HepG2 (cell line): ENCODE measurements around the gene SPX. TPM values are rescaled to one million over a fixed set of nuclear protein-coding genes. Genes with fewer than 3 reads are reported as not detected.

Experiments
- CBFB ChIP-seq: sonication (generic); formaldehyde crosslinking; IDR thresholded peaks from 2 replicates; pipeline ENCODE4 v1.4.0; 2020; ENCODE audit warnings: missing genetic modification reagents
- CREB1 ChIP-seq, 2 experiments: fragments of 450-650 bp in 1 of 2; IDR thresholded peaks; 2 replicates each; pipeline ENCODE4 v1.6.1; 2016 to 2017; ENCODE audit warnings: control low read depth in 1 of 2, mild to moderate bottlenecking in 1 of 2, missing compliant biosample characterization in 1 of 2, missing genetic modification characterization in 1 of 2
- MXI1 ChIP-seq: IDR thresholded peaks from 3 replicates; pipeline ENCODE4 v1.6.1; 2012; ENCODE audit warnings: low read depth, low read length, inconsistent platforms, borderline replicate concordance
- MYC ChIP-seq: sonication (generic); formaldehyde crosslinking; IDR thresholded peaks from 2 replicates; pipeline ENCODE4 v1.9.0; 2021; ENCODE audit warnings: missing genetic modification reagents, borderline replicate concordance
- MZF1 ChIP-seq: sonication (generic); formaldehyde crosslinking; IDR thresholded peaks from 2 replicates; pipeline ENCODE4 v1.8.1; 2023; ENCODE audit warnings: mild to moderate bottlenecking, missing genetic modification reagents, borderline replicate concordance
- SMARCE1 ChIP-seq: fragments of 450-650 bp; IDR thresholded peaks from 2 replicates; pipeline ENCODE4 v1.6.1; 2017; ENCODE audit warnings: borderline replicate concordance
- SOX6 ChIP-seq, 2 experiments: fragments of 450-650 bp in 1 of 2; sonication (generic) in 1 of 2; formaldehyde crosslinking in 1 of 2; IDR thresholded peaks; 2 replicates each; pipeline versions ENCODE4 v1.4.0 to v1.6.1; 2017 to 2020; ENCODE audit warnings: antibody characterized with exemption in 1 of 2, mild to moderate bottlenecking in 1 of 2, missing genetic modification reagents in 1 of 2
- STAT5B ChIP-seq: sonication (generic); formaldehyde crosslinking; IDR thresholded peaks from 2 replicates; pipeline ENCODE4 v1.4.0; 2020; ENCODE audit warnings: missing genetic modification reagents
- YY1 ChIP-seq: IDR thresholded peaks from 2 replicates; pipeline ENCODE4 v1.6.1; 2011; ENCODE audit warnings: low read length, low read depth, moderate library complexity, mild to moderate bottlenecking; ENCODE audit not compliant: insufficient read depth, insufficient replicate concordance
- ZBTB3 ChIP-seq: sonication (generic); formaldehyde crosslinking; IDR thresholded peaks from 2 replicates; pipeline ENCODE4 v1.4.0; 2020; ENCODE audit warnings: low read depth, mild to moderate bottlenecking, moderate library complexity, missing genetic modification reagents, borderline replicate concordance
- ZBTB49 ChIP-seq: sonication (generic); formaldehyde crosslinking; IDR thresholded peaks from 2 replicates; pipeline ENCODE4 v1.4.0; 2020; ENCODE audit warnings: missing genetic modification reagents, borderline replicate concordance
- ZNF274 ChIP-seq: sonication (generic); formaldehyde crosslinking; IDR thresholded peaks from 2 replicates; pipeline ENCODE4 v1.5.1; 2020; ENCODE audit warnings: mild to moderate bottlenecking, missing genetic modification reagents
- ZNF329 ChIP-seq: sonication (generic); formaldehyde crosslinking; IDR thresholded peaks from 2 replicates; pipeline ENCODE4 v1.9.0; 2021; ENCODE audit warnings: low read depth, mild to moderate bottlenecking, missing genetic modification reagents
- ZNF414 ChIP-seq: sonication (generic); formaldehyde crosslinking; IDR thresholded peaks from 2 replicates; pipeline ENCODE4 v1.5.0; 2020; ENCODE audit warnings: missing genetic modification reagents
- ZNF446 ChIP-seq: sonication (generic); formaldehyde crosslinking; IDR thresholded peaks from 2 replicates; pipeline ENCODE4 v1.5.0; 2020; ENCODE audit warnings: mild to moderate bottlenecking, missing genetic modification reagents
- ZNF557 ChIP-seq: sonication (generic); formaldehyde crosslinking; IDR thresholded peaks from 2 replicates; pipeline ENCODE4 v1.4.0; 2020; ENCODE audit warnings: missing genetic modification reagents
- ZNF800 ChIP-seq: sonication (generic); formaldehyde crosslinking; IDR thresholded peaks from 2 replicates; pipeline ENCODE4 v1.4.0; 2020; ENCODE audit warnings: missing genetic modification reagents
- ZNF883 ChIP-seq: sonication (generic); formaldehyde crosslinking; IDR thresholded peaks from 2 replicates; pipeline ENCODE4 v1.5.1; 2020; ENCODE audit warnings: mild to moderate bottlenecking, missing genetic modification reagents; ENCODE audit errors: not compliant biosample characterization
- polyA plus RNA-seq, 8 experiments: library from polyadenylated mRNA; depleted of rRNA in 3 of 8; stranded (reverse) in 7 of 8; unstranded in 1 of 8; fragments of >200 nt; fragmentation: Illumina TruSeq in 4 of 8; extraction: Trizol in 4 of 8; gene quantifications; 2 replicates each; pipeline versions ENCODE4 v1.2.1 to v1.2.3, GENCODE V29; 2011 to 2016; ENCODE audit warnings: low read depth in 4 of 8, missing spikeins in 1 of 8, mixed read lengths in 1 of 8; ENCODE audit not compliant: insufficient read depth in 1 of 8
- total RNA-seq, 5 experiments: library from RNA; depleted of rRNA; stranded (reverse); fragments of >200 nt; fragmentation: Illumina TruSeq; extraction: Trizol; gene quantifications; 2 replicates each; pipeline ENCODE4 v1.2.3, GENCODE V29; 2016; ENCODE audit warnings: low read depth in 1 of 5
- TF ChIP-seq, protein P1 (sequence below): sonication (generic); formaldehyde crosslinking; IDR thresholded peaks from 2 replicates; pipeline ENCODE4 v1.9.0; 2021; ENCODE audit warnings: missing genetic modification reagents, borderline replicate concordance

The SPX gene
- total and polyA plus RNA-seq, 2 of the 13 experiments (the other 11 are each of a cell fraction or from before 2014, with no cell fraction given): 0.07 to 0.16 TPM

GRCh38 chr12:21501258-21502163 is 24.6 kb upstream of the SPX start, which contains the start of the genes GOLT1B and RECQL (continued):
- TF ChIP-seq, protein P1, sequence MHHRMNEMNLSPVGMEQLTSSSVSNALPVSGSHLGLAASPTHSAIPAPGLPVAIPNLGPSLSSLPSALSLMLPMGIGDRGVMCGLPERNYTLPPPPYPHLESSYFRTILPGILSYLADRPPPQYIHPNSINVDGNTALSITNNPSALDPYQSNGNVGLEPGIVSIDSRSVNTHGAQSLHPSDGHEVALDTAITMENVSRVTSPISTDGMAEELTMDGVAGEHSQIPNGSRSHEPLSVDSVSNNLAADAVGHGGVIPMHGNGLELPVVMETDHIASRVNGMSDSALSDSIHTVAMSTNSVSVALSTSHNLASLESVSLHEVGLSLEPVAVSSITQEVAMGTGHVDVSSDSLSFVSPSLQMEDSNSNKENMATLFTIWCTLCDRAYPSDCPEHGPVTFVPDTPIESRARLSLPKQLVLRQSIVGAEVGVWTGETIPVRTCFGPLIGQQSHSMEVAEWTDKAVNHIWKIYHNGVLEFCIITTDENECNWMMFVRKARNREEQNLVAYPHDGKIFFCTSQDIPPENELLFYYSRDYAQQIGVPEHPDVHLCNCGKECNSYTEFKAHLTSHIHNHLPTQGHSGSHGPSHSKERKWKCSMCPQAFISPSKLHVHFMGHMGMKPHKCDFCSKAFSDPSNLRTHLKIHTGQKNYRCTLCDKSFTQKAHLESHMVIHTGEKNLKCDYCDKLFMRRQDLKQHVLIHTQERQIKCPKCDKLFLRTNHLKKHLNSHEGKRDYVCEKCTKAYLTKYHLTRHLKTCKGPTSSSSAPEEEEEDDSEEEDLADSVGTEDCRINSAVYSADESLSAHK: no peak
- TF ChIP-seq MZF1 (no peak), ZNF414 (CRISPR knock-in tag) (0 out of 2 replicates have a peak, but pooled peaks have one; percentile 37), ZNF446 (CRISPR knock-in tag) (no peak), MYC (CRISPR knock-in tag) (peak; percentile 79), ZNF800 (CRISPR knock-in tag) (0 out of 2 replicates have a peak, but pooled peaks have one; percentile 43), ZNF883 (CRISPR knock-in tag) (peak; percentile 47), MXI1 (peak; percentile 84), CBFB (no peak; the same call in 1 of the 2 replicates), ZBTB3 (0 out of 2 replicates have a peak, but pooled peaks have one; percentile 0), ZNF329 (CRISPR knock-in tag) (no peak), SMARCE1 (no peak), STAT5B (no peak), CREB1 (IDR thresholded peaks at IDR 0.05) (peak; percentile 94), CREB1 (CRISPR knock-in tag; IDR thresholded peaks at IDR 0.05) (peak; percentile 97), ZNF557 (CRISPR knock-in tag) (no peak; the same call in 1 of the 2 replicates), ZNF274 (CRISPR knock-in tag) (no peak; the same call in 1 of the 2 replicates), SOX6 (IDR thresholded peaks at IDR 0.05) (no peak), SOX6 (CRISPR knock-in tag; IDR thresholded peaks at IDR 0.05) (peak; percentile 52; the same call in 1 of the 2 replicates), YY1 (peak; percentile 60), ZBTB49 (CRISPR knock-in tag) (no peak)
